Measurements from ENCODE around the gene ZNF785.
"Not testable (repeated sequence)": the region's sequence is repeated elsewhere in the genome, so short reads cannot be mapped to it uniquely, and the experiment has no call there.

GRCh38 chr16:30540916-30541464, 44.5 kb downstream of the ZNF785 start:
- TF ChIP-seq, protein P1, sequence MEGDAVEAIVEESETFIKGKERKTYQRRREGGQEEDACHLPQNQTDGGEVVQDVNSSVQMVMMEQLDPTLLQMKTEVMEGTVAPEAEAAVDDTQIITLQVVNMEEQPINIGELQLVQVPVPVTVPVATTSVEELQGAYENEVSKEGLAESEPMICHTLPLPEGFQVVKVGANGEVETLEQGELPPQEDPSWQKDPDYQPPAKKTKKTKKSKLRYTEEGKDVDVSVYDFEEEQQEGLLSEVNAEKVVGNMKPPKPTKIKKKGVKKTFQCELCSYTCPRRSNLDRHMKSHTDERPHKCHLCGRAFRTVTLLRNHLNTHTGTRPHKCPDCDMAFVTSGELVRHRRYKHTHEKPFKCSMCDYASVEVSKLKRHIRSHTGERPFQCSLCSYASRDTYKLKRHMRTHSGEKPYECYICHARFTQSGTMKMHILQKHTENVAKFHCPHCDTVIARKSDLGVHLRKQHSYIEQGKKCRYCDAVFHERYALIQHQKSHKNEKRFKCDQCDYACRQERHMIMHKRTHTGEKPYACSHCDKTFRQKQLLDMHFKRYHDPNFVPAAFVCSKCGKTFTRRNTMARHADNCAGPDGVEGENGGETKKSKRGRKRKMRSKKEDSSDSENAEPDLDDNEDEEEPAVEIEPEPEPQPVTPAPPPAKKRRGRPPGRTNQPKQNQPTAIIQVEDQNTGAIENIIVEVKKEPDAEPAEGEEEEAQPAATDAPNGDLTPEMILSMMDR (optimal IDR thresholded peaks at IDR 0.05 in 1 of 3, IDR thresholded peaks at IDR 0.05 in 1 of 3, conservative IDR thresholded peaks at IDR 0.05 in 1 of 3; ENCODE audit: extremely low read depth in 1 of 3, insufficient read depth in 2 of 3, low read length in 3 of 3), result not testable (repeated sequence)
- TF ChIP-seq EZH2 (IDR thresholded peaks at IDR 0.05; ENCODE audit: low read length), result not testable (repeated sequence)
